ENCODE results near the gene BICC1.

Gene BICC1

GRCh38 chr10:58608351-58608750 is 95.7 kb downstream of the BICC1 start:
- peak; percentile 76 for DNase-seq (ENCODE audit: low read depth)

- DNase-seq (ENCODE audit: low read depth): peak; percentile 24
Observed at GRCh38 chr10:58608826-58609531, 96.3 kb downstream of the BICC1 start.

GRCh38 chr10:58609532-58610150 is 97.0 kb downstream of the BICC1 start:
- peak; percentile 51 for DNase-seq (ENCODE audit: low read depth)

- no peak for DNase-seq (ENCODE audit: low read depth)
Observed at GRCh38 chr10:58615237-58615935, 102.7 kb downstream of the BICC1 start.

GRCh38 chr10:58618158-58618676 is 105.5 kb downstream of the BICC1 start:
- DNase-seq (ENCODE audit: low read depth): no peak

GRCh38 chr10:58621379-58622077 is 108.9 kb downstream of the BICC1 start:
- no peak for DNase-seq (ENCODE audit: low read depth)

GRCh38 chr10:58622246-58622645 is 109.6 kb downstream of the BICC1 start:
- peak; percentile 75 for DNase-seq (ENCODE audit: low read depth)

- DNase-seq (ENCODE audit: low read depth): peak; percentile 89
Observed at GRCh38 chr10:58625070-58625469, 112.4 kb downstream of the BICC1 start.

GRCh38 chr10:58627392-58627791 is 114.7 kb downstream of the BICC1 start:
- DNase-seq (ENCODE audit: low read depth): no peak

- DNase-seq (ENCODE audit: low read depth): no peak
Observed at GRCh38 chr10:58631715-58632114, 119.0 kb downstream of the BICC1 start.

- no peak for DNase-seq (ENCODE audit: low read depth)
Observed at GRCh38 chr10:58632216-58632615, 119.5 kb downstream of the BICC1 start.

- DNase-seq (ENCODE audit: low read depth): peak; percentile 91
Observed at GRCh38 chr10:58637352-58637751, 124.7 kb downstream of the BICC1 start.

GRCh38 chr10:58638388-58638787 is 125.7 kb downstream of the BICC1 start:
- DNase-seq (ENCODE audit: low read depth): peak; percentile 59

GRCh38 chr10:58641095-58641531 is 128.4 kb downstream of the BICC1 start:
- peak; percentile 98 for DNase-seq (ENCODE audit: low read depth)

GRCh38 chr10:58641708-58642107 is 129.0 kb downstream of the BICC1 start:
- DNase-seq (ENCODE audit: low read depth): peak; percentile 90

- peak; percentile 83 for DNase-seq (ENCODE audit: low read depth)
Observed at GRCh38 chr10:58642283-58642682, 129.6 kb downstream of the BICC1 start.

- no peak for DNase-seq (ENCODE audit: low read depth)
Observed at GRCh38 chr10:58642916-58643428, 130.3 kb downstream of the BICC1 start.

GRCh38 chr10:58644311-58644710 is 131.6 kb downstream of the BICC1 start:
- no peak for DNase-seq (ENCODE audit: low read depth)

GRCh38 chr10:58645416-58646146 is 132.9 kb downstream of the BICC1 start:
- DNase-seq (ENCODE audit: low read depth): no peak

GRCh38 chr10:58647376-58648112 is 134.9 kb downstream of the BICC1 start:
- peak; percentile 64 for DNase-seq (ENCODE audit: low read depth)

- no peak for DNase-seq (ENCODE audit: low read depth)
Observed at GRCh38 chr10:58648131-58648530, 135.5 kb downstream of the BICC1 start.
